IPS-18a (cell line): ENCODE data around the gene USP25.

ENCODE experiments used
- H3K27ac ChIP-seq: one replicate; pipeline ENCODE4 v1.5.1; 2013; ENCODE audit warnings: low read length
- H3K27me3 ChIP-seq: one replicate; pipeline ENCODE4 v1.6.1; 2013; ENCODE audit warnings: mild to moderate bottlenecking, low read length; ENCODE audit not compliant: control insufficient read depth, insufficient read depth
- H3K36me3 ChIP-seq: one replicate; pipeline ENCODE4 v1.6.1; 2013; ENCODE audit warnings: low read depth, low read length; ENCODE audit not compliant: control insufficient read depth
- H3K4me1 ChIP-seq: one replicate; pipeline ENCODE4 v1.6.1; 2013; ENCODE audit warnings: low read depth, low read length; ENCODE audit not compliant: control insufficient read depth
- H3K4me3 ChIP-seq: one replicate; pipeline ENCODE4 v1.5.1; 2013; ENCODE audit warnings: low read length
- H3K9ac ChIP-seq: one replicate; pipeline ENCODE4 v1.6.1; 2013; ENCODE audit warnings: mild to moderate bottlenecking, low read length, moderate library complexity
- H3K9me3 ChIP-seq: one replicate; pipeline ENCODE4 v1.6.1; 2013; ENCODE audit warnings: low read depth, low read length; ENCODE audit not compliant: control insufficient read depth

USP25 gene

DNA sequence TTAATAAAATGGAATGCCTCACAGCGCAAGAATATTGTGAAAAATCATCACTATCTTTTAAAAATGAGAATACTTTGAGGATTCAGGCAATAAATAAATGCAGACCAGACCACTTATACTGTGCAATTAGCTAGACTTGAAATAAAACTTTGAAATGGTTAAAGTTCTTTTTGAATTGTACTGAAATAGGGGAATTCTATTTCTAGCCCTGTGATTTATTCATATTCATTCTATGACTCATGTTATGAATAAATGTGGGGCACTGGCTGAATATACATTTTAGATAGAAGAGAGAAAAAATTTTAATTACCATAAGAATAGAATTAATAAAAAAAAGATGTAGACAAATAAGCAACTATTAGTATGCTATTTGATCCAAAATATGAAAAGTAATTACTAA, 16.4 kb upstream of the USP25 start:
- Histone ChIP-seq H3K36me3 (no peaks in the 10 kb centered on the region), H3K27me3 (no peaks in the 10 kb centered on the region), H3K9ac (no peak overlapping the region), H3K27ac (no peak overlapping the region), H3K4me1 (no peaks in the 10 kb centered on the region), H3K9me3 (no peaks in the 10 kb centered on the region), H3K4me3 (no peak overlapping the region)

- Histone ChIP-seq H3K27me3 (no peaks in the 10 kb centered on the region), H3K9ac (no peak overlapping the region), H3K4me1 (peaks cover 14% of the 10 kb centered on the region), H3K9me3 (no peaks in the 10 kb centered on the region), H3K27ac (no peak overlapping the region), H3K4me3 (no peak overlapping the region), H3K36me3 (no peaks in the 10 kb centered on the region)
Observed at GRCh38 chr21:15718711-15719110, 11.1 kb upstream of the USP25 start.

- H3K27ac ChIP-seq = no peak overlapping the region
- H3K4me3 ChIP-seq = no peak overlapping the region
- no peak overlapping the region for H3K9ac ChIP-seq
- H3K27me3 ChIP-seq = no peaks in the 10 kb centered on the region
- H3K9me3 ChIP-seq = no peaks in the 10 kb centered on the region
- H3K4me1 ChIP-seq = peaks cover 14% of the 10 kb centered on the region
- H3K36me3 ChIP-seq = no peaks in the 10 kb centered on the region
Observed at GRCh38 chr21:15719976-15720375, 9.8 kb upstream of the USP25 start.

GRCh38 chr21:15722591-15723324, 7.0 kb upstream of the USP25 start:
- Histone ChIP-seq H3K4me1 (peaks cover 14% of the 10 kb centered on the region), H3K27ac (no peak overlapping the region), H3K36me3 (no peaks in the 10 kb centered on the region), H3K4me3 (peak overlapping the region; percentile 26), H3K27me3 (no peaks in the 10 kb centered on the region), H3K9ac (no peak overlapping the region), H3K9me3 (no peaks in the 10 kb centered on the region)

DNA sequence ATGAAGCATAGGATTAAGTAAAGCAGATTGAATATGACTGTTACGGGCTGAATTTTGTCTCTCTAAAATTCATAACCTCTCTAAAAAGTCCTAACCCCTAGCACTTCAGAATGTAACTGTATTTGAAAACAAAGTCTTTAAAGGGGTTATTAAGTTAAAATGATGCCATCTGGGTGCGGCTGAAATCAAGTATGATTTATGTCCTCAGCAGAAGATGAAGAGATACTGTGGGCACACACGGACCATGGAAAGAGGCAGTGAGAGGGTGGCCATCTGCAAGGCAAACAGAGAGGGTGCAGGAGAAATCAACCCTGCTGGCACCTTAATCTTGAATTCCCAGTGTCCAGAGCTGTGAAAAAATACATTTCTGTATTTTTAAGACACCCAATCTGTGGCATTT, 3.8 kb upstream of the USP25 start:
- Histone ChIP-seq H3K27me3 (peaks cover 9% of the 10 kb centered on the region), H3K9ac (no peak overlapping the region), H3K27ac (no peak overlapping the region), H3K4me1 (peaks cover 14% of the 10 kb centered on the region), H3K36me3 (no peaks in the 10 kb centered on the region), H3K4me3 (no peak overlapping the region), H3K9me3 (no peaks in the 10 kb centered on the region)

DNA sequence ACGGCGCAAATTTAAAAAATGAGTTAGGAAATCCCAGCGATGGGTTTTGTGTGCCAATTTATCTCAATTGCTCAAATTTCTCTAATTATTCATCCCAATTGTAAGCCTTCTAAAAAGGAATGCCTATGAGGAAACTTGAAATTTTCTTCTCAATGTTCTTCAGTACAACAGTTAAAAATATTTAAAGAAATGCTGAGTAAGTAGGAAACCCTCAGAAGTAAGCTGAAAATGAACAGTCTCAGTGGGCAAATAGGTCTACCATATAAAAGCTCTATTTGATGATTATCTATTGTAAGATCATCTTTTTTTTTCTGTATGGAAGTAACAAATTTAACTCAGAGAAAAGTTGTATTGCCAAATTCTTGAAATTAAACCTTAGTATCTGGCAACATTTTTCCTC, 1.7 kb upstream of the USP25 start:
- no peak overlapping the region for H3K27ac ChIP-seq
- no peaks in the 10 kb centered on the region for H3K36me3 ChIP-seq
- H3K4me1 ChIP-seq = peaks cover 16% of the 10 kb centered on the region
- no peak overlapping the region for H3K9ac ChIP-seq
- H3K27me3 ChIP-seq = peaks cover 9% of the 10 kb centered on the region
- no peak overlapping the region for H3K4me3 ChIP-seq
- H3K9me3 ChIP-seq = no peaks in the 10 kb centered on the region

DNA sequence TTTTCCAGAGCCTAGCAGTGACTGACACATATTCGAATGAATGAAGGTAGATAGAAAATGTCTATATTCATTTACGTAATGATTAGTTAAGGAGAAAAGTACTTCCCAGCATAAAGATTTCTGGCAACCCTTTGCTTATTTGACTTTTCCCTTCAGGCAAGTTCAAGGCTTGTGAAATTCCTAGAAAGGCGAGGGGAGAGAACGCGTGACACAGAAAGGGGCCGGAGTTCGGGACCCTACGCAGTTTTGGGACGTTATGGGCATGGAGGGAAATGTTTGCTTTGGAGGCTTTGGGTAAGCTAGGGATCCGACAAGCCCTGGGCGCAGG, 472 bp upstream of the USP25 start:
- Histone ChIP-seq H3K27ac (no peak overlapping the region), H3K4me3 (peak overlapping the region; percentile 81), H3K36me3 (no peaks in the 10 kb centered on the region), H3K27me3 (peaks cover 9% of the 10 kb centered on the region), H3K4me1 (peaks cover 18% of the 10 kb centered on the region), H3K9me3 (no peaks in the 10 kb centered on the region), H3K9ac (peak overlapping the region; percentile 50)

DNA sequence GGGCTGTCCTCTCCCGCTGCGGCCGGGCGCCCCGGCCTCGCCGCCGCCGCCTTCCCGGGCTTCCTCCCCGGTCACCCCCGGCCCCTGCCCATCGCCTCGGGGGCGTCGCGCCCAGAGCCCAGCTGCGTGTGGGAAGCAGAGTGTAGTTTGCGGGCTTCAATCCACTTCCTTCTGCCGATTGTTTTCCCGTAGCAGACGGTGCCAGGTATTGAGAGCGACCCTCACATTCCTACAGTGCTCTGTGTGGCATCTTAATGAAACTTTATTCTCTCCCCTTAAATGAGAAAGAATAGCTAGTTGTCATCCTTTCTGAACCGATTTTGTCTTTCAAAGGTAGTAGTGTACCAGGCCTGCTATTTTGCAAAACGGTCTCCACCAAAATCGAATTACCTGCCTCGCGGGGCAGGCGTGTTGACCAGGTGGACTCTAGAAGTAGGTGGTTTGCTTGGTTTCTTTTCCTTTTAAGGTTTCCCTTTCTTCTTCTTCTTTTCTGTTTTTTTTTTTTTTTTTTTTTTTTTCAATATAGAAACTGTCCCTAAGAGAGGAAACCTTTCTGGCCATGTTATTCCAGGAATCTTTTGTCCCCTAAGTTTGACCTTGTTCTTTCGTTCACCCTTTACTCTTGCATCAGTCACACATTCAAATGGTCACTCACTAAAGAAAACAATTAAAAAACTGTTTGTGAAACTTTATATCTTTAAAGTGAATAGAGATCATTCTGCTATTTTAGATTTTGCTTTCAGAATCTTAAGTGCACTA, 881 bp downstream of the USP25 start:
- H3K27me3 ChIP-seq = peaks cover 9% of the 10 kb centered on the region
- H3K4me1 ChIP-seq = peaks cover 23% of the 10 kb centered on the region
- peak overlapping the region; percentile 98 for H3K4me3 ChIP-seq
- peak overlapping the region; percentile 94 for H3K9ac ChIP-seq
- no peaks in the 10 kb centered on the region for H3K9me3 ChIP-seq
- no peaks in the 10 kb centered on the region for H3K36me3 ChIP-seq
- H3K27ac ChIP-seq = peak overlapping the region; percentile 80

DNA sequence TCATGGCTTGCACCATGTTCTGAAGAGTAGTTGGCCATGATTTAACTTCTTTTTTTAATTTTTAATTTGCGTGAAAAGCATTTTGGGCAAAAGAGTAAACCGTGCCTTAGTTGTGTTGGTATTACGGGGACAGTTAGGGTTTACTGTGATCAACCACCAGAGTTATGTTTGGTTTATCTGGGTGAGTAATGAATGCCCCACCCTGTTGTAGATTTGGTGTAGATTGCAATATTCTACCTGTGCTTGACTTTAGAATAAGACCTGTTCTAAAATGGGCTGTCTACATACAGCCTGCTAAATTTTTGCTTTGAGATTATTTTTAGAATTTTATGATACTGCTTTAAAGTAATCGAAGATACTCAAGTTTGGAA, 1.4 kb downstream of the USP25 start:
- Histone ChIP-seq H3K36me3 (no peaks in the 10 kb centered on the region), H3K4me1 (peaks cover 28% of the 10 kb centered on the region), H3K27ac (peak overlapping the region; percentile 34), H3K27me3 (peaks cover 9% of the 10 kb centered on the region), H3K9me3 (no peaks in the 10 kb centered on the region), H3K9ac (peak overlapping the region; percentile 94), H3K4me3 (peak overlapping the region; percentile 98)

- peaks cover 9% of the 10 kb centered on the region for H3K27me3 ChIP-seq
- H3K27ac ChIP-seq = no peak overlapping the region
- no peaks in the 10 kb centered on the region for H3K9me3 ChIP-seq
- no peaks in the 10 kb centered on the region for H3K36me3 ChIP-seq
- peak overlapping the region; percentile 94 for H3K9ac ChIP-seq
- H3K4me1 ChIP-seq = peaks cover 30% of the 10 kb centered on the region
- H3K4me3 ChIP-seq = peak overlapping the region; percentile 98
Observed at GRCh38 chr21:15732290-15732995, 2.7 kb downstream of the USP25 start.

DNA sequence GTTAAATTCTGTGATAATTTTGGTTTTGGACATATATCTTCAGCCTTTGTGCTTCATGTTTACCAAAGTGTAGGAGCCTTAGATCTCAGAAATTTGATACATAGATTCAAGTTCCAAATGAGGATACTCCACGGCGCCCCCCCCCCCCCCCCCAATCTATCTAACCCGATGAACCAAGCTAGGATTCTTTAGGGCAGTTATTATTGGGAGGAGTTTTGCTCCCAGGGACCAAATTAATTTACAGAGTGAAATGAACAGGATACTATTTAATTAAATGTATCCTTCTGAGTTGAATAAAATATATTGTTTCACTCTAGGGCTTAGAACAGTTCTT, 3.2 kb downstream of the USP25 start:
- H3K27ac ChIP-seq = no peak overlapping the region
- no peak overlapping the region for H3K9ac ChIP-seq
- no peaks in the 10 kb centered on the region for H3K36me3 ChIP-seq
- peak overlapping the region; percentile 35 for H3K4me3 ChIP-seq
- no peaks in the 10 kb centered on the region for H3K9me3 ChIP-seq
- peaks cover 9% of the 10 kb centered on the region for H3K27me3 ChIP-seq
- H3K4me1 ChIP-seq = peaks cover 31% of the 10 kb centered on the region
